ENCODE measurements around the gene SGIP1.

GRCh38 chr1:66678146-66678545 lies 144.2 kb downstream of the SGIP1 start:
- TF ChIP-seq, protein P1, sequence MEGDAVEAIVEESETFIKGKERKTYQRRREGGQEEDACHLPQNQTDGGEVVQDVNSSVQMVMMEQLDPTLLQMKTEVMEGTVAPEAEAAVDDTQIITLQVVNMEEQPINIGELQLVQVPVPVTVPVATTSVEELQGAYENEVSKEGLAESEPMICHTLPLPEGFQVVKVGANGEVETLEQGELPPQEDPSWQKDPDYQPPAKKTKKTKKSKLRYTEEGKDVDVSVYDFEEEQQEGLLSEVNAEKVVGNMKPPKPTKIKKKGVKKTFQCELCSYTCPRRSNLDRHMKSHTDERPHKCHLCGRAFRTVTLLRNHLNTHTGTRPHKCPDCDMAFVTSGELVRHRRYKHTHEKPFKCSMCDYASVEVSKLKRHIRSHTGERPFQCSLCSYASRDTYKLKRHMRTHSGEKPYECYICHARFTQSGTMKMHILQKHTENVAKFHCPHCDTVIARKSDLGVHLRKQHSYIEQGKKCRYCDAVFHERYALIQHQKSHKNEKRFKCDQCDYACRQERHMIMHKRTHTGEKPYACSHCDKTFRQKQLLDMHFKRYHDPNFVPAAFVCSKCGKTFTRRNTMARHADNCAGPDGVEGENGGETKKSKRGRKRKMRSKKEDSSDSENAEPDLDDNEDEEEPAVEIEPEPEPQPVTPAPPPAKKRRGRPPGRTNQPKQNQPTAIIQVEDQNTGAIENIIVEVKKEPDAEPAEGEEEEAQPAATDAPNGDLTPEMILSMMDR (conservative IDR thresholded peaks at IDR 0.05; ENCODE audit: low read depth, low read length) = no peak
- TF ChIP-seq POLR2A (IDR thresholded peaks at IDR 0.05; ENCODE audit: low read depth, low read length) = no peak
- TF ChIP-seq RAD21 (IDR thresholded peaks at IDR 0.05; ENCODE audit: low read length) = no peak

All from IMR-90 (cell line).